ENCODE data around the gene DCAF12. TPM values are rescaled to one million over a fixed set of nuclear protein-coding genes. Genes with fewer than 3 reads are reported as not detected.

DCAF12 gene
- total RNA-seq, 1 donor from 2014 or later = 19.2 TPM

Small RNAs within 50 kb of the gene (small RNA-seq; reads per million reads assigned to genes)
- gene RN7SKP114 = 0.08 reads per million

Other genes starting within 250 kb of the DCAF12 start
- 66.0 TPM for gene UBAP2, start 77.8 kb downstream of the DCAF12 start, total RNA-seq
- gene UBAP1, start 52.3 kb upstream of the DCAF12 start, total RNA-seq = 21.6 TPM
- 1.2 TPM for gene KIF24, start 202.6 kb upstream of the DCAF12 start, total RNA-seq
- 15.5 TPM for gene NUDT2, start 202.9 kb upstream of the DCAF12 start, total RNA-seq

Measured in frontal cortex (tissue), 1 donor.